NOMO-1 treated with dmso at 0.1 percent for 144 hours (cell line): ENCODE data around the gene IQSEC1.
A peak's percentile ranks its signal among the peaks of the same experiment; 100 is the strongest.

Experiments
- DNase-seq: peaks from one replicate; lab custom pipeline; 2025; ENCODE audit not compliant: unreplicated experiment; lab: John Stamatoyannopoulos, UW

IQSEC1 gene

DNA sequence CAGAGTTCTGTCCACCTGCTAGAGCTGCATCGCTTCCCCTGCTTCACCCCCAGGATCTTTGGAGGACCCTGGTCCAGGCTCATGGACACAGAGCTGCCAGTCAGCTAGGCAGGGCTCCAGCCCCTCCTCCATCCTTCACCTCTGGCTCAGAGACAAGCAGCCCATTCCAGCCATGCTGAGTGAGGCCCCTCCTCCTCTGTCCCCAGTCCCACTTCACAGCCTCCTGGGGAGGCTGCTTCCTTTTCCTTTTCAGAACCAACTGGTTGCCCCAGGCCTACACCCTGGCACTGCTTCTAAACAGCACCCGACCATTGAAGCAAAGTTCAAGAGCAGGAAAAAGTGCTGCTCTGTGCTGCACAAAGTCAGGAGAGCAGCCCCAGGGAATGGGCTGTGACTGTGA lies 22.2 kb downstream of the IQSEC1 start:
- DNase-seq: no peak

GRCh38 chr3:13050446-13050845 lies 22.8 kb downstream of the IQSEC1 start:
- DNase-seq: no peak

DNA sequence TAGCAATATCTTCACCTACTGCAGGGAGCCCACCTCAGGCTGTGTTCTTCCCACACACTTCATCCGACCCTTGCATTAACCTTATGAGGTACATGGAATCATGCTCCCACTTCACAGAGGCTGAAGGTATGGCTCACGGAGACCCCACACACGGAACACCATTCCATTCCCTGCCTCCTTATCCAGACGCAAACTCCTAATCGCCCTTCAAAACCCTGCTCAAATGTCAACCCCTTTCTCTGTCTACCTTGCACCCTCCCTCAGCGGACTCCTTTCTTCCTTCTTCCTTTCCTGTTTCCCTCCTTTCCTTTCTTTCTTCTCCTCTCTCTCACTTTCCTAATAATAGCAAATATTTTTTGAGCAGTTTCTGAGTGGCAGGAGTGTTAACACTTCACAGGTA lies 23.8 kb downstream of the IQSEC1 start:
- no peak for DNase-seq

DNA sequence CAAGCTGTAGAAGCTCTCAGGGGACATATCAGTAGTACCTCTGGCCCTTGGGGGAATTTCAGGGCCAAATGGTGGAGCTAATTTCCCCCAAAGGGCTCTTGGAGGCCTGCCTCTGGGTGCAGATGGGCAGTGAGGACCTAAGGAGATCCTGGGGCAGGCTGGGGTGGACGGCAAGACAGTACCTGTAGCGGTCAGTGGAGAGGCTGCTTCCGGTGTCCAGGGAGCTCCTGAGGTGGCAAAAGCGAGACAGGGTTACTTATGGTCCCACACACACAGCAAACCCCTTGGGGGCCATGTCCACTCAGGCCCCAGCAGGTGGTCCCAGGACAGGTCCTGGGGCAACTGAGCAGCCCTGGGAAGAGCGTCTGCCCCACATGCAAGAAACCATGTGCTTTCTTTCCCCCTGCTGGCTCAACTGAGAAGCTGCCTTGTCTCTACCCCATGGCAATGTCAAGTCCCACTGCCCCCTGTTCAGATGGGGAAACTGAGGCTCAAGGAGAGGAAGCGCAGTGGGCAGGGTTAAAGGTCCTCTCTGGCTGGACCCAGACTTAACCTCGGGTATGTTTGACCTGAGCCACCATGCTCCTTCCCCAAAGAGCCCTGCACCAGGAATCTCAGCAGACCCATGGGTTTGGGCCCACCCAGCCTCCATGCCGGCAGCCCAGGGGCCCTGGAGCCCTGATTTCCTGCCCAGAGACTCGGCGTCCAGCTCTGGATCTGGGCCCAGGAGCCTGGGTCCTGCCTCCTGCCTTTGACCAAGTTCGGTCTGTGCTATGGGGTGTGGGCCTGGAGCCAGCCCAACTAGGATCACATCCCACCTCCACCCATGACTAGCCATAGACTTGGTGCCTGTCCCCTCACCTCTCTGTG lies 25.7 kb downstream of the IQSEC1 start:
- DNase-seq: no peak

DNA sequence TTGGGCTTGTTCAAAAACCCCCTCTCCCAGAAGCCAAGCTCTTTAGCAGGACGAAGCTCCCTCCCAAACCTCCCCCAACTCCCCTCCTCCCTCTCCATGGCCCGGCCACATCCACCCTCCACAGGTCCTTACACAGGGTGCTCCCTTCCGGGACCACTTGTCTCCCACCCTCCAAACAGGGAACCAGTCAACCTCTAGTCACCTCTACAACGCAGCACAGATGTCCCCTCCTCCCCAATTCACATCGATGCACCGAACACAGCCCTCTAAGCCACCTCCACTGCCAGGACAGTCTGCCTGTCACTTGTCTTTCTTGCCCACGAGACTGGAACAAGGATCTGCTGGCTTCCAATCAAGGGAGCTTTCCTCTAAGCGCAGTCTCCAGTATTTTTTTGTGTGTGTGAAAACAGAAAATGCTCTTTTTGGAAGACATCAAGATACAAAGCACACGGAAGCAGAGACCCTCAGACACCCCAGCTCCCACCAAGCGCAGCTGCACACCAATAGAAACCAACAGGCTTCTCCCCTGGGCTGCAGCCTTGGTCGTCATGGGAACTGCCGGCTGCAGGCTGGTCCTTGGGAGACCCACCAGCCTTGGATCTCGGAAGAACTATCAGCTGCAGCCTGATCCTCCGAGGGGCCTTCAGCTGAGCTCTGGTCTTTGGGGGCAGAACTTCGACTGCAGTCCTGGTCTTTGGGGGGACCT lies 26.5 kb downstream of the IQSEC1 start:
- no peak for DNase-seq

- DNase-seq: peak; percentile 41
These were observed 27.2 kb downstream of the IQSEC1 start for GRCh38 chr3:13045904-13046568.

DNA sequence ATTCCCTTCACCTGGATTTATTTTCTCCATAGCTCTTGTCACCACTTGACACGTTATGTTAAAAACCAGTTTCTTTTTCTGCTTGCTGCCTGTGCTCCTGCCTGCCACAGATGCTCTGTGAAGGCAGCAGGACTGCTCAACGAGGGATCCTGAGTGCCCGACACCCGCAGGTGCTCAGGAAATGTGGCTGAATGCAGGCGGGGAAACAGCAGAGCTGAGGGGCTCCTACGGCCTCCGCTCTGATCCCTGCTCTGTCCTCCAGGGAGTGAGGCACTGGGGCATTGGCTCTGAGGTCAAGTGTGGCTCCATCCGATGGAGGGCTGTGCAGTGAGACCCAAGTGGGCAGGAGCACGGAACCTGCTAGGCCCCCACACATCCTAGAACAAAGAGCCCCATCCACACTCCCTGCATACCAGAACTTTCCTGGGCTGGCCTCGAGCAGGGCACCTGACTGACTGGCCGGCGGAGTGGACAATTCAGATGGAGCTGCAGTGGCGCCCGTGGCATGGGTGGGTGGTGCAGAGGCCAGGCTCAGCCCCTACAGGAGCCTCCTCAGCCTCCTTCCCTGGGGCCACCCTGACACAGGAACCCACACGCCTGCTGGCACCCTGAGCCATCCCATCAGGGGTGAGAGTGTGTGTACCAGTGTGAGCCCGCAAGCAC lies 27.9 kb downstream of the IQSEC1 start:
- DNase-seq: no peak

- DNase-seq: no peak
These were observed 28.6 kb downstream of the IQSEC1 start for GRCh38 chr3:13044496-13045240.

GRCh38 chr3:13043656-13044055 lies 29.6 kb downstream of the IQSEC1 start:
- no peak for DNase-seq

DNA sequence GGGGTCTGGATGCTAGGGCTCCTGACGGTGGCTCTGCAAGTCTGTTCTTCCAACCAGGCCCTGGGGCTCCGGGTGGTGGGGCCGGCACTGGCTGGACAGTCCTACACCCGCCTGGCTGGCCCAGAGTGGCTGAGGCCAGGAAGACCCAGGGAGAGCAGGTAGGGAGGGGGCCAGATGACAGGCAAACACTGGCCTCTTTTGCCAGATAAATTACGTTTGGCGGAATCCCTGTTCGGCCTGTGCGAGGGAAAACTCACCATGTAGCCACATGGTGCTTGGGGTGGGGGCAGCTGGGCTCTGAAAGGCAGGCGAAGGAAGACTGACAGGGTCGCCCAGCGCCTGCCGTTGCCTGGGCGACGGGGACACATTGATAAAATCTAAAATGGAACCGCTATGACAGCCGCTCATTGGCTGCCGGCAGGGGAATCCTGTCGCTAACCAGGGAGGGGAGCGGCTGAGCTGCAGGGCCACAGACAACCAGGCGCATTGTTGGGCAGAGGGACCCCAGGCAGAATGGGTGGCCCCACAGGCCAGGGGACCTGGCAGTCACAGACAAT lies 30.4 kb downstream of the IQSEC1 start:
- DNase-seq: no peak

DNA sequence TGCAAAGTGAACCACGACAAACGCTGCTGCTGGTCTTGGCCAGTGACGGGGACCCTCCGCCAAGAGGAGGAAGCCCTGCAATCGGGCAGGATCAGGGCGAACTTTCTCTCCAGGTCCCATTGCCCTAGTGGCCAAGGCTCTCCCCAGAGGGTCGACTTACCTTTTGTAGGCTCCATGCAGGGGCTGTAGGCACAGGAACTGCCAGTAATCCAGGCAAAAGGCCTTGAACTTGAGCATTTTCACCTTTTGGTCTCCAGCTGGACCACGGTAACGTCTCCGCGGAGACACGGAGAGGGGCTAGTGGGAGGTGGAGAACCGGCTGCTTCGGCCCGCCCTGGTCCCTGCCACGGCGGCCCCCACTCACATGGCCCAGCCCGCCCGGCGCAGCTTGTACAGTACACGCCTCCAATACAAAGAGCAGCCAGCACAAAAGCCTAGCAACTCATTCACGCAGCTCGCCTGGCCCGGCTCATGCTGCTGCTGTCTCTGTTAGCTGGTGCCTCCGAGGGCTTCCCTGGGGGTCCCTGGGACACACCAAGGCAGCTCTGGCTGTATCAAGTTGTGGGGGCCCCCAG lies 31.0 kb downstream of the IQSEC1 start:
- DNase-seq: no peak

DNA sequence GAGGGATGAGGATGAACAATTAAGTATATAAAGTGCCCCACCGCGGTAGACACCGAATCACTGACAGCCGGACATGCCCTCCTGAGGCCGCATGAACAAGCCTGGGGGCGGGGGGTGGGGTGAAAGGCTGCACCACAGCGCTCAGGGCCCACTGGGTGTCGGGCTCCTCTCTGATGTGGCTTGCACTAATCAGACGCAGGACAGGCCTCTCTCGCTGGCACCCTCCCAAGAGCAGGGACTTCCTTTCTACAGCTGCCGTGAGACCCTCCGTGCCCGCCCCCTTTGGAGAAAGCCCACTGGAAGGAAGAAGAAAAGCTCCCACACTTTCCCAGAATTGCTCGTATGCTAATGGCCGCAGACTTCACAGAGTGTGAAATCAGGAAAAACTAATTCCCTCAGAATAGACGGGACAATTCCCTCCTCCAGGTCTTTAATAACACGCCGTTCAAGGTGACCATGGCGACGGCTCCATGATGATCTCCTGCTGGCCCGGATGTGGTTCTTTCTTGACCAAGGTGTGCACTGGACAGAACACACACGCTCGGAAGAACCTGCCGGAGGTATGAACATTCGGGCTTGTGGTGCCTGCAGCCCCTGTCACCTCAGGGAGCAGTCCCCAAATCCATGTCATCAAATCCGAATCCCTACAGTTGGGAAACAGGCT lies 32.0 kb downstream of the IQSEC1 start:
- no peak for DNase-seq

GRCh38 chr3:13040361-13041074 lies 32.7 kb downstream of the IQSEC1 start:
- DNase-seq: no peak

GRCh38 chr3:13039213-13039896 lies 33.9 kb downstream of the IQSEC1 start:
- DNase-seq: no peak

GRCh38 chr3:13037458-13038117 lies 35.6 kb downstream of the IQSEC1 start:
- DNase-seq: no peak

GRCh38 chr3:13034861-13035260 lies 38.4 kb downstream of the IQSEC1 start:
- no peak for DNase-seq

DNA sequence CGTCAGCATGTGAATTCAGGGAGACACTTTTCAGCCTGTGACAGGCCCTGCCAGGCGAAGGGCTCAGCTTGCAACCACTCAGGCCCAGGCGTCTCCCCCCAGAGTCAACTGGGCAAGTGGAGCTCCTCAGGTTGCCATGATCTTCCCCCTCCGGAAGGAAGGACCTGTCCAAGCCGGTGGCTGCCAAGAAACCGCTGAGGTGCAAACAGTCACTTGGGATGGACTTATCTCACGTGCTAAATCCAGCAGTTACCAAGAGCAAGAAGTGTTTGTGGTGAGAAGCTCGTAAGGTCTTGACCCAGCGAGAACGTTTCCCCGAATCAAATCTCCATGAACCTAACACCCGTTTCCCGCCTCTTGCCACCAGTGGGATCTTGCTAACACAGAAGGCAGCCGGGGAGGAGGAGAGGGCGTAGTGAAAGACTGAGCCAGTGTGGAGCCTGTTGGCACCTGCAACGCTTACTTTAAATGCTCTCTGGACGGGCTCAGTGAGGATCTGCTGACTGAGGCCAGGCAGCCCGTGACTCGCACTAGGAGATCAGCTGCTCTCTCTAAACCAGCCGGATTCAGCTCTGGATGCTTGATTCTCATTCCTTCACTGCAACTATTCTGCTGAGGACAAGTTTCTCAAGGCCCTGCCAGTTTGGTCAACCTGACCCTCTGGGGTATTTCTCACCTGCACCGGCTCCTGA lies 39.0 kb downstream of the IQSEC1 start:
- DNase-seq: no peak
